ENCODE data around the gene STK10. TPM values are rescaled to one million over a fixed set of nuclear protein-coding genes. Genes with fewer than 3 reads are reported as not detected.

Gene STK10
- total RNA-seq, 1 experiment from 2014 or later = 25.7 TPM

DNA sequence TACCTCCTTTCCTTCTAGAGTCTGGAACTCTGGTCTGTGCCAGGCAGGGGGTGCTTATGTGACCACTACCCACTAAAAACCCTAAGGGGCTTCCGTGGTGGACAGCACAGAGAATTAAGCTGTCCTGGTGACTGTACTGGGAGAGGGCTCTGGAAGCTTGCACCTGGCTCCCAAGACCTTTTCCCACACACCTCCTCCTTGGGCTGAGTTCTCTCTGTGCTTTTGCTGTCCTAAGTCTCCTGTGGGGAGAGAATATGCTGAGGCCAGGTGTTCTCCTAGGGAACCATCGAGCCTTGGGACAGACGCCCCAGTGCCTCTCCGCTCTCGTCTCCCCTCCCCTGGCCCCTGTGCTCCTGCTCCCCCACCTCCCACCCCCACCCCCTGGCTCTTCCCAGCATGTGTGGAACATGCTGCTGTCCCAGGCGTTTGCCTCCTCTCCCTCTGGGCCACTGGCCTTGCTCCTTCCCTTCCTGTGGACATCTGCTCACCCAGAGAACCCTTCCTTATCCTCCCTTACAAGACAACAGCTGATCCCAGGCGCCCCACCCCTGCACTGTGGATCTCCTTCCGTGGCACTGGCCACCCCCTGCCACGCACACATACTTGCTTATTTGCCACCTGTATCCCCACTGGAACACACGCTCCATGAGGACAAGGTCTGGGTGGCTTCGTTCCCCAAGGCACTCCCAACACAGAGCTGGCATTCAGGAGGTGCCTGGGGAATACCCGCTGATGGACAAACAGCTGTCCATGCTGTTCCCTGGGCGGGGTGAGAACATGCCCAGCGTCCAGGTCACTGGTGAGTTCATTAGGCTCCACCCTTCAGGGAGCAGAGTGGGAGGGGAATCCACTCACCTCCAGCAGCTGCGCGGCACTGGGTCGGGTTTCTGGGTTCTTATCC is 83.0 kb downstream of the STK10 start:
- ATAC-seq (no peak), DNase-seq (no peak)
- Histone ChIP-seq H3K4me3 (ENCODE audit: low read length) (no peak overlapping the region), H4K20me1 (ENCODE audit: low read length) (0 out of 2 replicates have a peak, but pooled peaks cover 3% of the 10 kb centered on the region), H3K9me2 (replicated peaks; ENCODE audit: low read length) (no peaks in the 10 kb centered on the region), H3K27me3 (ENCODE audit: low read length) (no peaks in the 10 kb centered on the region), H3K9me3 (ENCODE audit: low read length) (no peaks in the 10 kb centered on the region), H3K36me3 (ENCODE audit: low read depth, low read length) (no peaks in the 10 kb centered on the region; the same call in 1 of the 2 replicates), H3K27ac (ENCODE audit: low read length) (no peak overlapping the region), H3F3A (ENCODE audit: low read length, unreplicated experiment) (no peaks in the 10 kb centered on the region), H3K4me1 (ENCODE audit: insufficient read depth, low read length) (peaks cover 32% of the 10 kb centered on the region), H3K4me2 (ENCODE audit: low read length) (no peak overlapping the region), H2AFZ (ENCODE audit: low read length) (no peak overlapping the region), H3K9ac (ENCODE audit: low read length) (no peak overlapping the region), H3K79me2 (ENCODE audit: low read length) (no peaks in the 10 kb centered on the region)
- TF ChIP-seq EZH2 (IDR thresholded peaks at IDR 0.05; ENCODE audit: low read length, unreplicated experiment) = no peak
- no peak for TF ChIP-seq EZH2phosphoT487 (IDR thresholded peaks at IDR 0.05; ENCODE audit: borderline replicate concordance, low read length)
- TF ChIP-seq, protein P1, sequence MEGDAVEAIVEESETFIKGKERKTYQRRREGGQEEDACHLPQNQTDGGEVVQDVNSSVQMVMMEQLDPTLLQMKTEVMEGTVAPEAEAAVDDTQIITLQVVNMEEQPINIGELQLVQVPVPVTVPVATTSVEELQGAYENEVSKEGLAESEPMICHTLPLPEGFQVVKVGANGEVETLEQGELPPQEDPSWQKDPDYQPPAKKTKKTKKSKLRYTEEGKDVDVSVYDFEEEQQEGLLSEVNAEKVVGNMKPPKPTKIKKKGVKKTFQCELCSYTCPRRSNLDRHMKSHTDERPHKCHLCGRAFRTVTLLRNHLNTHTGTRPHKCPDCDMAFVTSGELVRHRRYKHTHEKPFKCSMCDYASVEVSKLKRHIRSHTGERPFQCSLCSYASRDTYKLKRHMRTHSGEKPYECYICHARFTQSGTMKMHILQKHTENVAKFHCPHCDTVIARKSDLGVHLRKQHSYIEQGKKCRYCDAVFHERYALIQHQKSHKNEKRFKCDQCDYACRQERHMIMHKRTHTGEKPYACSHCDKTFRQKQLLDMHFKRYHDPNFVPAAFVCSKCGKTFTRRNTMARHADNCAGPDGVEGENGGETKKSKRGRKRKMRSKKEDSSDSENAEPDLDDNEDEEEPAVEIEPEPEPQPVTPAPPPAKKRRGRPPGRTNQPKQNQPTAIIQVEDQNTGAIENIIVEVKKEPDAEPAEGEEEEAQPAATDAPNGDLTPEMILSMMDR (conservative IDR thresholded peaks at IDR 0.05; ENCODE audit: low read depth, low read length) = no peak
- ChIA-PET CTCF (interaction anchor here (0.6 kb wide), 1 partner anchor 85 kb away, joined by 3 read pairs; no protein-coding TSS in a partner anchor), POLR2A (ENCODE audit: unreplicated experiment) (no interaction called here)
- intact Hi-C loops (cut with micrococcal nuclease) = loop anchor here (10.0 kb wide), 1 partner anchor 270 kb away; no protein-coding TSS in a partner anchor
- BruUV-seq (replicated peaks) = no TSS peak

- H3F3A ChIP-seq (ENCODE audit: low read length, unreplicated experiment) = no peaks in the 10 kb centered on the region
- H2AFZ ChIP-seq (ENCODE audit: low read length) = no peak overlapping the region
- no peaks in the 10 kb centered on the region for H3K79me2 ChIP-seq (ENCODE audit: low read length)
- DNase-seq (no peak), ATAC-seq (no peak)
- 0 out of 2 replicates have a peak, but pooled peaks cover 3% of the 10 kb centered on the region for H4K20me1 ChIP-seq (ENCODE audit: low read length)
- ChIA-PET CTCF (interaction anchor here (1.1 kb wide), 1 partner anchor 267 kb away, joined by 3 read pairs; no protein-coding TSS in a partner anchor), POLR2A (ENCODE audit: unreplicated experiment) (interaction anchor here (0.6 kb wide), 1 partner anchor 84 kb away, joined by 12 read pairs; the partner anchor contains the start of gene STK10)
- no peaks in the 10 kb centered on the region for H3K9me3 ChIP-seq (ENCODE audit: low read length)
- H3K4me1 ChIP-seq (ENCODE audit: insufficient read depth, low read length) = peaks cover 32% of the 10 kb centered on the region
- no peaks in the 10 kb centered on the region for H3K27me3 ChIP-seq (ENCODE audit: low read length)
- no peak overlapping the region for H3K27ac ChIP-seq (ENCODE audit: low read length)
- H3K36me3 ChIP-seq (ENCODE audit: low read depth, low read length) = no peaks in the 10 kb centered on the region; the same call in 1 of the 2 replicates
- intact Hi-C loops (cut with micrococcal nuclease) = loop anchor here (10.0 kb wide), 1 partner anchor 271 kb away; no protein-coding TSS in a partner anchor
- BruUV-seq (replicated peaks) = no TSS peak
- H3K9ac ChIP-seq (ENCODE audit: low read length) = no peak overlapping the region
- no peaks in the 10 kb centered on the region for H3K9me2 ChIP-seq (replicated peaks; ENCODE audit: low read length)
- H3K4me2 ChIP-seq (ENCODE audit: low read length) = no peak overlapping the region
- H3K4me3 ChIP-seq (ENCODE audit: low read length) = no peak overlapping the region
- TF ChIP-seq EZH2phosphoT487 (IDR thresholded peaks at IDR 0.05; ENCODE audit: borderline replicate concordance, low read length) = no peak
- TF ChIP-seq, protein P1 (conservative IDR thresholded peaks at IDR 0.05; ENCODE audit: low read depth, low read length) = no peak
Measured at GRCh38 chr5:172104021-172104420, 84.0 kb downstream of the STK10 start.

Data from PC-3 (cell line).